HEK293 (cell line): ENCODE data around the gene ACADVL.

Source experiments
- CTCF ChIA-PET: fragments of 350-600 bp; formaldehyde crosslinking; extraction: SDS; loops from one replicate; lab custom pipeline; 2021; ENCODE audit warnings: antibody characterized with exemption; lab: Yijun Ruan, JAX
- POLR2A ChIA-PET: fragments of 300-600 bp; formaldehyde crosslinking; extraction: SDS; loops from one replicate; lab custom pipeline; 2020; ENCODE audit warnings: antibody characterized with exemption, inconsistent platforms; lab: Yijun Ruan, JAX
- H3K27ac ChIP-seq: fragments of 200-500 bp; sonication (Bioruptor generic); 2 replicates; pipeline ENCODE4 v1.5.1; 2014; ENCODE audit warnings: low read depth, low read length, control low read depth, inconsistent platforms; ENCODE audit errors: extremely low read depth
- H3K36me3 ChIP-seq, 2 experiments: fragments of 200-500 bp in 1 of 2; sonication (Bioruptor generic) in 1 of 2; 1 replicate in 1 of 2; 2 replicates in 1 of 2; pipeline ENCODE4 v1.5.1; 2014 to 2017; ENCODE audit warnings: inconsistent platforms in 2 of 2, low read length in 2 of 2; ENCODE audit not compliant: control insufficient read depth in 2 of 2, insufficient read depth in 1 of 2
- H3K4me1 ChIP-seq: fragments of 200-500 bp; sonication (Bioruptor generic); 2 replicates; pipeline ENCODE4 v1.5.1; 2014; ENCODE audit warnings: mild to moderate bottlenecking, low read length, inconsistent platforms; ENCODE audit not compliant: control insufficient read depth, insufficient read depth
- H3K4me3 ChIP-seq: 2 replicates; pipeline ENCODE4 v1.5.1; 2011; ENCODE audit warnings: low read depth, mild to moderate bottlenecking, control low read depth, low read length, moderate library complexity
- H3K9me3 ChIP-seq: fragments of 200-500 bp; sonication (Bioruptor generic); 2 replicates; pipeline ENCODE4 v1.5.1; 2014; ENCODE audit warnings: low read depth, low read length, inconsistent platforms; ENCODE audit not compliant: control insufficient read depth, insufficient read depth
- PRDM1 ChIP-seq: fragments of 450-650 bp; formaldehyde crosslinking; IDR thresholded peaks from 2 replicates; pipeline ENCODE4; 2016; ENCODE audit warnings: missing biosample characterization, missing genetic modification characterization
- REPIN1 ChIP-seq: fragments of 450-650 bp; formaldehyde crosslinking; IDR thresholded peaks from 2 replicates; pipeline ENCODE4 v1.5.1; 2017; ENCODE audit warnings: missing biosample characterization, missing genetic modification characterization, low read depth
- ZFHX2 ChIP-seq: fragments of 450-650 bp; formaldehyde crosslinking; conservative IDR thresholded peaks from 2 replicates; pipeline ENCODE4 v1.5.1; 2016; ENCODE audit warnings: missing biosample characterization, missing genetic modification characterization
- ZNF146 ChIP-seq: fragments of 450-650 bp; formaldehyde crosslinking; IDR thresholded peaks from 2 replicates; pipeline ENCODE4 v1.5.1; 2016; ENCODE audit warnings: missing biosample characterization, missing genetic modification characterization
- ZNF324 ChIP-seq: fragments of 450-650 bp; formaldehyde crosslinking; IDR thresholded peaks from 2 replicates; pipeline ENCODE4 v1.5.1; 2016; ENCODE audit warnings: missing biosample characterization, missing genetic modification characterization
- ZNF600 ChIP-seq: fragments of 450-650 bp; formaldehyde crosslinking; IDR thresholded peaks from 2 replicates; pipeline ENCODE4 v1.5.1; 2016; ENCODE audit warnings: missing biosample characterization, missing genetic modification characterization
- ZNF626 ChIP-seq: fragments of 450-650 bp; sonication (Bioruptor Pico); formaldehyde crosslinking; IDR thresholded peaks from 2 replicates; pipeline ENCODE4 v1.5.1; 2018; ENCODE audit warnings: missing biosample characterization, missing genetic modification characterization, inconsistent platforms
- ZNF777 ChIP-seq: fragments of 450-650 bp; formaldehyde crosslinking; IDR thresholded peaks from 2 replicates; pipeline ENCODE4 v1.5.1; 2017; ENCODE audit warnings: missing biosample characterization, missing genetic modification characterization, borderline replicate concordance
- ZNF837 ChIP-seq: fragments of 450-650 bp; formaldehyde crosslinking; IDR thresholded peaks from 2 replicates; pipeline ENCODE4 v1.5.1; 2016; ENCODE audit warnings: missing biosample characterization, missing genetic modification characterization
- ZSCAN16 ChIP-seq: fragments of 450-650 bp; formaldehyde crosslinking; IDR thresholded peaks from 2 replicates; pipeline ENCODE4 v1.5.1; 2016; ENCODE audit warnings: missing biosample characterization, missing genetic modification characterization
- TF ChIP-seq, protein P1 (sequence below): fragments of 450-650 bp; formaldehyde crosslinking; IDR thresholded peaks from 2 replicates; pipeline ENCODE4 v1.5.1; 2016; ENCODE audit warnings: missing biosample characterization, missing genetic modification characterization
- TF ChIP-seq, protein P2 (sequence below): fragments of 450-650 bp; formaldehyde crosslinking; IDR thresholded peaks from 2 replicates; pipeline ENCODE4 v1.5.1; 2016; ENCODE audit warnings: missing biosample characterization, missing genetic modification characterization
- TF ChIP-seq, protein P3 (sequence below): fragments of 450-650 bp; formaldehyde crosslinking; IDR thresholded peaks from 2 replicates; pipeline ENCODE4 v1.5.1; 2016; ENCODE audit warnings: missing biosample characterization, missing genetic modification characterization
- TF ChIP-seq, protein P4 (sequence below): fragments of 450-650 bp; formaldehyde crosslinking; IDR thresholded peaks from 2 replicates; pipeline ENCODE4 v1.5.1; 2016; ENCODE audit warnings: missing biosample characterization, missing genetic modification characterization
- TF ChIP-seq, protein P5 (sequence below): fragments of 450-650 bp; formaldehyde crosslinking; IDR thresholded peaks from 2 replicates; pipeline ENCODE4 v1.5.1; 2017; ENCODE audit warnings: missing biosample characterization, missing genetic modification characterization
- TF ChIP-seq, protein P6 (sequence below): fragments of 450-650 bp; formaldehyde crosslinking; conservative IDR thresholded peaks from 2 replicates; pipeline ENCODE4 v1.5.1; 2016; ENCODE audit warnings: low read depth, missing biosample characterization, missing genetic modification characterization

ACADVL gene

DNA sequence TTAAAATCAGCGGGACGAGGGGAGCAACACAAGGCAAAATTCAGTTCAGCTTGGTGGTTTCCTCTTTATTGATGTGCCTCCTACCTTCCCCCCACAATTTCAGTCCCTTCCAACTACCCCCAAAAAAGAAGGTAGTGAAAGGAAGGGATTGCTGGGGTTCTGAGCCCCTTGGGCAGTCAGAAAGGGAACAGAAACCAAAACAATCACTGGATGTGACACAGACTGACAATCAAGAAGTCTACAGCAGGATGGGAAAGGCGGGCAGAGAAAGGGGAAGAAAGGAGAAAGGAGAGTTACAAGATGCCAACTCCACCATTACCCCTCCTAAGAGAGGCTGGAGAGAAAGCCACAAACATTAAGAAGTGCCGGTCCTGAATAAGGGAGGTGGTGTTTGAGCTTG is 20.6 kb downstream of the ACADVL start:
- TF ChIP-seq, protein P1, sequence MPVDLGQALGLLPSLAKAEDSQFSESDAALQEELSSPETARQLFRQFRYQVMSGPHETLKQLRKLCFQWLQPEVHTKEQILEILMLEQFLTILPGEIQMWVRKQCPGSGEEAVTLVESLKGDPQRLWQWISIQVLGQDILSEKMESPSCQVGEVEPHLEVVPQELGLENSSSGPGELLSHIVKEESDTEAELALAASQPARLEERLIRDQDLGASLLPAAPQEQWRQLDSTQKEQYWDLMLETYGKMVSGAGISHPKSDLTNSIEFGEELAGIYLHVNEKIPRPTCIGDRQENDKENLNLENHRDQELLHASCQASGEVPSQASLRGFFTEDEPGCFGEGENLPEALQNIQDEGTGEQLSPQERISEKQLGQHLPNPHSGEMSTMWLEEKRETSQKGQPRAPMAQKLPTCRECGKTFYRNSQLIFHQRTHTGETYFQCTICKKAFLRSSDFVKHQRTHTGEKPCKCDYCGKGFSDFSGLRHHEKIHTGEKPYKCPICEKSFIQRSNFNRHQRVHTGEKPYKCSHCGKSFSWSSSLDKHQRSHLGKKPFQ (tag by site-specific recombination) = no peak
- peak; percentile 97 for TF ChIP-seq PRDM1
- H3K27ac ChIP-seq = 0 out of 2 replicates have a peak overlapping the region, but pooled peaks have one; percentile 21
- CTCF ChIA-PET = interaction anchor here (0.6 to 5.2 kb wide), 3 partner anchors 20 to 56 kb away, joined by 3 to 33 read pairs (median 12); partner anchors contain the start of genes ACADVL and DLG4
- POLR2A ChIA-PET = interaction anchor here (0.6 to 14.2 kb wide), 5 partner anchors 11 to 897 kb away, joined by 4 to 284 read pairs (median 6); partner anchors contain the start of genes ACADVL, CTDNEP1, DLG4 and ELP5
- peaks cover 13% of the 10 kb centered on the region for H3K4me1 ChIP-seq
- H3K9me3 ChIP-seq = no peaks in the 10 kb centered on the region
- H3K36me3 ChIP-seq = peaks cover 21 to 54% of the 10 kb centered on the region in 2 experiments
- H3K4me3 ChIP-seq = peak overlapping the region; percentile 20; the same call in 1 of the 2 replicates

DNA sequence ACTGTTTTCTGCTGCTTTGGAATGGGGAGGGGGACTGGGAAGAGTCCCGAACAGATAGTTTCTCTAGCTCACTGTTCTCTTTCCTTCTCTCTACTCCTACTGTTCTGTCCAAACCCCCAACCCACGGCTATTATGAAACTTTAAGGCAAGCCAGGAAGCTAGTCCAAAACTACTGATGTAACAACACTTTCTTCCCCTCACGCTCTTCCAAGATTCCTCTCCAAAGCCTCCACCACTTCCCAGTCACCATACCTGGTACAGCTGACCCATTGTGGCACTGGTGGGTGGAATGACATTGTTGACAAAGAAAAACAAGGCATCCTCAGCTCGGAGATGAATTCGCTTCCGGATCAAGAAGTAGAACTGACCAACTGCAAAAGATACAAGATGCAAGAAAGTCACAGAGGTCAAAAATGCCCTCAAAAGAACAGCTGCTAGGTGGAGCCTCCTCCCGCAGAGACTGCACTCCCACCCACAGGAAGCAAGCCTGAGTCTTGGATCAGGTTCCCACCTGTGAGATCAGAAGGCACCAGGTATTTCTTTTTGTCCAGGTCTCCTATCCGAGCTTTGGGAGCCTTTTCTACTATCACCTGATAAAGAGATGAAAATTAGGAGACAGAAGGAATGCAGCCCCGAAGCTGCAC is 21.5 kb downstream of the ACADVL start:
- Histone ChIP-seq H3K36me3 (peaks cover 21 to 53% of the 10 kb centered on the region in 2 experiments), H3K4me1 (peaks cover 11% of the 10 kb centered on the region), H3K27ac (peak overlapping the region; percentile 91), H3K4me3 (peak overlapping the region; percentile 82), H3K9me3 (no peaks in the 10 kb centered on the region)
- TF ChIP-seq ZNF837 = no peak
- TF ChIP-seq ZFHX2 (tag by site-specific recombination) = 0 out of 2 replicates have a peak, but pooled peaks have one; percentile 6
- TF ChIP-seq ZNF324 = no peak
- no peak for TF ChIP-seq ZNF626 (tag by site-specific recombination)
- 0 out of 2 replicates have a peak, but pooled peaks have one; percentile 31 for TF ChIP-seq ZNF600 (tag by site-specific recombination)
- no peak for TF ChIP-seq REPIN1 (tag by site-specific recombination)
- TF ChIP-seq, protein P2, sequence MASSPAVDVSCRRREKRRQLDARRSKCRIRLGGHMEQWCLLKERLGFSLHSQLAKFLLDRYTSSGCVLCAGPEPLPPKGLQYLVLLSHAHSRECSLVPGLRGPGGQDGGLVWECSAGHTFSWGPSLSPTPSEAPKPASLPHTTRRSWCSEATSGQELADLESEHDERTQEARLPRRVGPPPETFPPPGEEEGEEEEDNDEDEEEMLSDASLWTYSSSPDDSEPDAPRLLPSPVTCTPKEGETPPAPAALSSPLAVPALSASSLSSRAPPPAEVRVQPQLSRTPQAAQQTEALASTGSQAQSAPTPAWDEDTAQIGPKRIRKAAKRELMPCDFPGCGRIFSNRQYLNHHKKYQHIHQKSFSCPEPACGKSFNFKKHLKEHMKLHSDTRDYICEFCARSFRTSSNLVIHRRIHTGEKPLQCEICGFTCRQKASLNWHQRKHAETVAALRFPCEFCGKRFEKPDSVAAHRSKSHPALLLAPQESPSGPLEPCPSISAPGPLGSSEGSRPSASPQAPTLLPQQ = no peak
- TF ChIP-seq, protein P3, sequence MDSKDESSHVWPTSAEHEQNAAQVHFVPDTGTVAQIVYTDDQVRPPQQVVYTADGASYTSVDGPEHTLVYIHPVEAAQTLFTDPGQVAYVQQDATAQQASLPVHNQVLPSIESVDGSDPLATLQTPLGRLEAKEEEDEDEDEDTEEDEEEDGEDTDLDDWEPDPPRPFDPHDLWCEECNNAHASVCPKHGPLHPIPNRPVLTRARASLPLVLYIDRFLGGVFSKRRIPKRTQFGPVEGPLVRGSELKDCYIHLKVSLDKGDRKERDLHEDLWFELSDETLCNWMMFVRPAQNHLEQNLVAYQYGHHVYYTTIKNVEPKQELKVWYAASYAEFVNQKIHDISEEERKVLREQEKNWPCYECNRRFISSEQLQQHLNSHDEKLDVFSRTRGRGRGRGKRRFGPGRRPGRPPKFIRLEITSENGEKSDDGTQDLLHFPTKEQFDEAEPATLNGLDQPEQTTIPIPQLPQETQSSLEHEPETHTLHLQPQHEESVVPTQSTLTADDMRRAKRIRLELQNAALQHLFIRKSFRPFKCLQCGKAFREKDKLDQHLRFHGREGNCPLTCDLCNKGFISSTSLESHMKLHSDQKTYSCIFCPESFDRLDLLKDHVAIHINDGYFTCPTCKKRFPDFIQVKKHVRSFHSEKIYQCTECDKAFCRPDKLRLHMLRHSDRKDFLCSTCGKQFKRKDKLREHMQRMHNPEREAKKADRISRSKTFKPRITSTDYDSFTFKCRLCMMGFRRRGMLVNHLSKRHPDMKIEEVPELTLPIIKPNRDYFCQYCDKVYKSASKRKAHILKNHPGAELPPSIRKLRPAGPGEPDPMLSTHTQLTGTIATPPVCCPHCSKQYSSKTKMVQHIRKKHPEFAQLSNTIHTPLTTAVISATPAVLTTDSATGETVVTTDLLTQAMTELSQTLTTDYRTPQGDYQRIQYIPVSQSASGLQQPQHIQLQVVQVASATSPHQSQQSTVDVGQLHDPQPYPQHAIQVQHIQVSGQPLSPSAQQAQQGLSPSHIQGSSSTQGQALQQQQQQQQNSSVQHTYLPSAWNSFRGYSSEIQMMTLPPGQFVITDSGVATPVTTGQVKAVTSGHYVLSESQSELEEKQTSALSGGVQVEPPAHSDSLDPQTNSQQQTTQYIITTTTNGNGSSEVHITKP (tag by site-specific recombination) = peak; percentile 45; the same call in 1 of the 2 replicates
- no peak for TF ChIP-seq ZSCAN16 (tag by site-specific recombination)
- TF ChIP-seq, protein P4, sequence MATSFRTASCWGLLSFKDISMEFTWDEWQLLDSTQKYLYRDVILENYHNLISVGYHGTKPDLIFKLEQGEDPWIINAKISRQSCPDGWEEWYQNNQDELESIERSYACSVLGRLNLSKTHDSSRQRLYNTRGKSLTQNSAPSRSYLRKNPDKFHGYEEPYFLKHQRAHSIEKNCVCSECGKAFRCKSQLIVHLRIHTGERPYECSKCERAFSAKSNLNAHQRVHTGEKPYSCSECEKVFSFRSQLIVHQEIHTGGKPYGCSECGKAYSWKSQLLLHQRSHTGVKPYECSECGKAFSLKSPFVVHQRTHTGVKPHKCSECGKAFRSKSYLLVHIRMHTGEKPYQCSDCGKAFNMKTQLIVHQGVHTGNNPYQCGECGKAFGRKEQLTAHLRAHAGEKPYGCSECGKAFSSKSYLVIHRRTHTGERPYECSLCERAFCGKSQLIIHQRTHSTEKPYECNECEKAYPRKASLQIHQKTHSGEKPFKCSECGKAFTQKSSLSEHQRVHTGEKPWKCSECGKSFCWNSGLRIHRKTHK = no peak
- TF ChIP-seq, protein P5, sequence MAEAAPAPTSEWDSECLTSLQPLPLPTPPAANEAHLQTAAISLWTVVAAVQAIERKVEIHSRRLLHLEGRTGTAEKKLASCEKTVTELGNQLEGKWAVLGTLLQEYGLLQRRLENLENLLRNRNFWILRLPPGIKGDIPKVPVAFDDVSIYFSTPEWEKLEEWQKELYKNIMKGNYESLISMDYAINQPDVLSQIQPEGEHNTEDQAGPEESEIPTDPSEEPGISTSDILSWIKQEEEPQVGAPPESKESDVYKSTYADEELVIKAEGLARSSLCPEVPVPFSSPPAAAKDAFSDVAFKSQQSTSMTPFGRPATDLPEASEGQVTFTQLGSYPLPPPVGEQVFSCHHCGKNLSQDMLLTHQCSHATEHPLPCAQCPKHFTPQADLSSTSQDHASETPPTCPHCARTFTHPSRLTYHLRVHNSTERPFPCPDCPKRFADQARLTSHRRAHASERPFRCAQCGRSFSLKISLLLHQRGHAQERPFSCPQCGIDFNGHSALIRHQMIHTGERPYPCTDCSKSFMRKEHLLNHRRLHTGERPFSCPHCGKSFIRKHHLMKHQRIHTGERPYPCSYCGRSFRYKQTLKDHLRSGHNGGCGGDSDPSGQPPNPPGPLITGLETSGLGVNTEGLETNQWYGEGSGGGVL (tag by site-specific recombination) = no peak
- TF ChIP-seq, protein P6, sequence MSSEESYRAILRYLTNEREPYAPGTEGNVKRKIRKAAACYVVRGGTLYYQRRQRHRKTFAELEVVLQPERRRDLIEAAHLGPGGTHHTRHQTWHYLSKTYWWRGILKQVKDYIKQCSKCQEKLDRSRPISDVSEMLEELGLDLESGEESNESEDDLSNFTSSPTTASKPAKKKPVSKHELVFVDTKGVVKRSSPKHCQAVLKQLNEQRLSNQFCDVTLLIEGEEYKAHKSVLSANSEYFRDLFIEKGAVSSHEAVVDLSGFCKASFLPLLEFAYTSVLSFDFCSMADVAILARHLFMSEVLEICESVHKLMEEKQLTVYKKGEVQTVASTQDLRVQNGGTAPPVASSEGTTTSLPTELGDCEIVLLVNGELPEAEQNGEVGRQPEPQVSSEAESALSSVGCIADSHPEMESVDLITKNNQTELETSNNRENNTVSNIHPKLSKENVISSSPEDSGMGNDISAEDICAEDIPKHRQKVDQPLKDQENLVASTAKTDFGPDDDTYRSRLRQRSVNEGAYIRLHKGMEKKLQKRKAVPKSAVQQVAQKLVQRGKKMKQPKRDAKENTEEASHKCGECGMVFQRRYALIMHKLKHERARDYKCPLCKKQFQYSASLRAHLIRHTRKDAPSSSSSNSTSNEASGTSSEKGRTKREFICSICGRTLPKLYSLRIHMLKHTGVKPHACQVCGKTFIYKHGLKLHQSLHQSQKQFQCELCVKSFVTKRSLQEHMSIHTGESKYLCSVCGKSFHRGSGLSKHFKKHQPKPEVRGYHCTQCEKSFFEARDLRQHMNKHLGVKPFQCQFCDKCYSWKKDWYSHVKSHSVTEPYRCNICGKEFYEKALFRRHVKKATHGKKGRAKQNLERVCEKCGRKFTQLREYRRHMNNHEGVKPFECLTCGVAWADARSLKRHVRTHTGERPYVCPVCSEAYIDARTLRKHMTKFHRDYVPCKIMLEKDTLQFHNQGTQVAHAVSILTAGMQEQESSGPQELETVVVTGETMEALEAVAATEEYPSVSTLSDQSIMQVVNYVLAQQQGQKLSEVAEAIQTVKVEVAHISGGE (tag by site-specific recombination) = no peak
- TF ChIP-seq ZNF146 (tag by site-specific recombination) = no peak
- no peak for TF ChIP-seq ZNF777 (tag by site-specific recombination)
- ChIA-PET POLR2A (interaction anchor here (0.6 to 14.2 kb wide), 10 partner anchors 10 to 896 kb away, joined by 3 to 284 read pairs (median 7); partner anchors contain the start of genes ACADVL, CTDNEP1, DLG4 and ELP5), CTCF (interaction anchor here (1.0 to 5.2 kb wide), 6 partner anchors 21 to 196 kb away, joined by 3 to 33 read pairs (median 6); partner anchors contain the start of genes ACADVL and DLG4)
